Middle frontal gyrus (tissue), 1 donor: ENCODE results near the gene ASPSCR1.

ENCODE experiments used
- DNase-seq: peaks from one replicate; pipeline ENCODE4 v3.0.0-alpha.2; 2015; ENCODE audit warnings: low spot score; ENCODE audit errors: extremely low spot score

ASPSCR1 gene

GRCh38 chr17:82022981-82023446 is 45.6 kb downstream of the ASPSCR1 start, which contains the start of gene LRRC45:
Gene LRRC45 (plus strand): TSS chr17:82023305. CDS start chr17:82023644, 339 bp downstream.
- DNase-seq, result peak; percentile 98

GRCh38 chr17:82023447-82024241 is 46.2 kb downstream of the ASPSCR1 start:
- DNase-seq, result no peak

- DNase-seq, result no peak
Measured at GRCh38 chr17:82024859-82025258, 47.4 kb downstream of the ASPSCR1 start.

GRCh38 chr17:82025401-82026107 is 48.1 kb downstream of the ASPSCR1 start:
- DNase-seq, result no peak

- DNase-seq, result no peak
Measured at GRCh38 chr17:82028246-82028645, 50.8 kb downstream of the ASPSCR1 start.

GRCh38 chr17:82028966-82029365 is 51.5 kb downstream of the ASPSCR1 start:
- no peak for DNase-seq

GRCh38 chr17:82029391-82029790 is 52.0 kb downstream of the ASPSCR1 start:
- DNase-seq, result no peak

GRCh38 chr17:82029990-82030469 is 52.6 kb downstream of the ASPSCR1 start:
- no peak for DNase-seq

- DNase-seq, result peak; percentile 65
Measured at GRCh38 chr17:82030470-82031302, 53.3 kb downstream of the ASPSCR1 start.

- DNase-seq, result no peak
Measured at GRCh38 chr17:82031303-82031884, 54.0 kb downstream of the ASPSCR1 start, which contains the start of gene RAC3. Gene RAC3 (plus strand): TSS chr17:82031678. CDS start chr17:82031762, 84 bp downstream.

- no peak for DNase-seq
Measured at GRCh38 chr17:82031885-82032627, 54.6 kb downstream of the ASPSCR1 start.

GRCh38 chr17:82033359-82034085 is 56.1 kb downstream of the ASPSCR1 start:
- DNase-seq, result no peak

- DNase-seq, result no peak
Measured at GRCh38 chr17:82034371-82035011, 57.1 kb downstream of the ASPSCR1 start.

- no peak for DNase-seq
Measured at GRCh38 chr17:82035488-82035887, 58.1 kb downstream of the ASPSCR1 start.

GRCh38 chr17:82035956-82036633 is 58.7 kb downstream of the ASPSCR1 start:
- no peak for DNase-seq

GRCh38 chr17:82036634-82037091 is 59.2 kb downstream of the ASPSCR1 start:
- no peak for DNase-seq

- peak; percentile 84 for DNase-seq
Measured at GRCh38 chr17:82037092-82037888, 59.9 kb downstream of the ASPSCR1 start, which contains the start of gene DCXR. Gene DCXR (minus strand): TSS chr17:82037697. CDS start chr17:82037682, 15 bp downstream.

- no peak for DNase-seq
Measured at GRCh38 chr17:82037889-82038195, 60.4 kb downstream of the ASPSCR1 start.
